H1 (cell line): Measurements from ENCODE around the gene CENPX. TPM values are rescaled to one million over a fixed set of nuclear protein-coding genes. Genes with fewer than 3 reads are reported as not detected.

Experiments
- CTCF ChIA-PET: fragments of 300-600 bp; sonication (Branson Sonifier 250); formaldehyde crosslinking; loops from one replicate; lab custom pipeline; 2021; ENCODE audit not compliant: partially characterized antibody; lab: Charles Lee
- POLR2A ChIA-PET: fragments of 300-600 bp; sonication (Branson Sonifier 250); formaldehyde crosslinking; loops from one replicate; lab custom pipeline; 2021; ENCODE audit warnings: inconsistent platforms; ENCODE audit not compliant: partially characterized antibody; lab: Charles Lee
- DNase-seq, 2 experiments: peaks; one replicate each; pipeline versions ENCODE4 v3.0.0 to v3.0.0-alpha.2; 2010 to 2022; ENCODE audit warnings: low spot score in 2 of 2, low read depth in 1 of 2, mixed read lengths in 1 of 2
- FAIRE-seq: peaks from 2 replicates; lab custom pipeline; 2011; peaks lifted over from hg19 to GRCh38; lab: Jason Lieb, UNC
- H2AFZ ChIP-seq: 2 replicates; pipeline ENCODE4 v1.8.1; 2012; ENCODE audit warnings: low read length, inconsistent platforms
- H2AK5ac ChIP-seq: 2 replicates; pipeline ENCODE4 v1.6.1; 2013; ENCODE audit warnings: low read depth, low read length
- H2BK120ac ChIP-seq: replicated peaks from 2 replicates; pipeline ENCODE3; 2013; ENCODE audit warnings: low read depth, low read length, inconsistent platforms
- H2BK12ac ChIP-seq: 2 replicates; pipeline ENCODE4 v1.6.1; 2013; ENCODE audit warnings: low read depth, low read length
- H2BK15ac ChIP-seq: 2 replicates; pipeline ENCODE4 v1.6.1; 2013; ENCODE audit warnings: low read length
- H2BK20ac ChIP-seq: 2 replicates; pipeline ENCODE4 v1.6.1; 2013; ENCODE audit warnings: low read length
- H2BK5ac ChIP-seq: 2 replicates; pipeline ENCODE4 v1.6.1; 2013; ENCODE audit warnings: low read depth, low read length
- H3K14ac ChIP-seq: 2 replicates; pipeline ENCODE4 v1.6.1; 2013; ENCODE audit warnings: inconsistent platforms; ENCODE audit not compliant: insufficient read length
- H3K18ac ChIP-seq: 2 replicates; pipeline ENCODE4 v1.6.1; 2013; ENCODE audit warnings: low read length; ENCODE audit errors: extremely low read depth
- H3K23ac ChIP-seq: 2 replicates; pipeline ENCODE4 v1.6.1; 2013; ENCODE audit warnings: inconsistent platforms; ENCODE audit not compliant: insufficient read length
- H3K23me2 ChIP-seq: 2 replicates; pipeline ENCODE4 v1.6.1; 2013; ENCODE audit warnings: low read depth, low read length
- H3K27ac ChIP-seq: 2 replicates; pipeline ENCODE4 v1.6.1; 2011; ENCODE audit warnings: low read depth, low read length, inconsistent platforms
- H3K27me3 ChIP-seq, 4 experiments: replicated peaks in 1 of 4; 1 replicate in 1 of 4; 2 replicates in 3 of 4; pipeline versions ENCODE4 v1.6.1 to v1.8.1; 2011 to 2013; ENCODE audit warnings: low read length in 3 of 4, mild to moderate bottlenecking in 3 of 4, inconsistent platforms in 2 of 4, mixed read lengths in 2 of 4, moderate library complexity in 1 of 4; ENCODE audit not compliant: control insufficient read depth in 3 of 4, insufficient read depth in 3 of 4; ENCODE audit errors: extremely low read depth in 1 of 4
- H3K36me3 ChIP-seq, 4 experiments: 2 replicates each; pipeline versions ENCODE4 v1.6.1 to v1.8.1; 2011 to 2013; ENCODE audit warnings: mild to moderate bottlenecking in 4 of 4, low read length in 3 of 4, moderate library complexity in 2 of 4, control low read depth in 1 of 4, inconsistent platforms in 1 of 4; ENCODE audit not compliant: insufficient read depth in 4 of 4, control insufficient read depth in 2 of 4
- H3K4ac ChIP-seq: replicated peaks from 2 replicates; pipeline ENCODE3; 2013; ENCODE audit warnings: low read length, low read depth, mixed read lengths, inconsistent platforms; ENCODE audit not compliant: insufficient read length
- H3K4me1 ChIP-seq, 4 experiments: replicated peaks in 1 of 4; 1 replicate in 1 of 4; 2 replicates in 3 of 4; pipeline versions ENCODE4 v1.6.1 to v1.8.1; 2011 to 2013; ENCODE audit warnings: low read length in 3 of 4, inconsistent platforms in 2 of 4, mixed read lengths in 1 of 4; ENCODE audit not compliant: insufficient read depth in 4 of 4, control insufficient read depth in 3 of 4
- H3K4me2 ChIP-seq, 2 experiments: 2 replicates each; pipeline versions ENCODE4 v1.6.1 to v1.8.1; 2011 to 2013; ENCODE audit warnings: low read depth in 2 of 2, low read length in 2 of 2, control low read depth in 1 of 2, inconsistent platforms in 1 of 2, mild to moderate bottlenecking in 1 of 2; ENCODE audit not compliant: insufficient read depth in 1 of 2
- H3K4me3 ChIP-seq, 4 experiments: fragments of 200-600, 300-600 bp in 1 of 4; sonication (generic), shearing (Covaris generic), sonication (Bioruptor Twin) in 1 of 4; 2 replicates each; pipeline versions ENCODE4 v1.5.1 to v1.8.1; 2011 to 2016; ENCODE audit warnings: low read length in 4 of 4, low read depth in 3 of 4, control low read depth in 2 of 4, inconsistent platforms in 2 of 4, mild to moderate bottlenecking in 2 of 4, mixed read lengths in 1 of 4, moderate library complexity in 1 of 4; ENCODE audit not compliant: insufficient read depth in 2 of 4; ENCODE audit errors: extremely low read depth in 1 of 4
- H3K56ac ChIP-seq: replicated peaks from 2 replicates; pipeline ENCODE3; 2013; ENCODE audit warnings: low read depth, mild to moderate bottlenecking, mixed read lengths, low read length, inconsistent platforms; ENCODE audit not compliant: insufficient read length
- H3K79me1 ChIP-seq: 2 replicates; pipeline ENCODE4 v1.6.1; 2013; ENCODE audit warnings: low read depth, low read length, control low read depth
- H3K79me2 ChIP-seq, 2 experiments: 2 replicates each; pipeline versions ENCODE4 v1.6.1 to v1.8.1; 2012 to 2013; ENCODE audit warnings: low read length in 2 of 2, mild to moderate bottlenecking in 2 of 2, inconsistent platforms in 1 of 2; ENCODE audit not compliant: insufficient read depth in 2 of 2, control insufficient read depth in 1 of 2
- H3K9ac ChIP-seq, 4 experiments: replicated peaks in 1 of 4; 1 replicate in 1 of 4; 2 replicates in 3 of 4; pipeline versions ENCODE4 v1.6.1 to v1.8.1; 2011 to 2013; ENCODE audit warnings: low read depth in 3 of 4, low read length in 3 of 4, control low read depth in 2 of 4, mild to moderate bottlenecking in 2 of 4, moderate library complexity in 2 of 4, inconsistent platforms in 1 of 4; ENCODE audit errors: extremely low read depth in 1 of 4
- H3K9me3 ChIP-seq, 2 experiments: 2 replicates each; pipeline versions ENCODE4 v1.6.1 to v1.8.1; 2012 to 2013; ENCODE audit warnings: mild to moderate bottlenecking in 2 of 2, moderate library complexity in 2 of 2, control low read depth in 1 of 2, inconsistent platforms in 1 of 2, low read depth in 1 of 2, low read length in 1 of 2, mixed read lengths in 1 of 2; ENCODE audit not compliant: insufficient read depth in 2 of 2
- H4K20me1 ChIP-seq, 2 experiments: replicated peaks in 1 of 2; 2 replicates each; pipeline versions ENCODE3 to v1.8.1; 2011 to 2013; ENCODE audit warnings: inconsistent platforms in 2 of 2, low read length in 2 of 2, mild to moderate bottlenecking in 1 of 2; ENCODE audit not compliant: insufficient read depth in 2 of 2, control insufficient read depth in 1 of 2
- H4K5ac ChIP-seq: 2 replicates; pipeline ENCODE4 v1.6.1; 2013; ENCODE audit warnings: low read length, low read depth, mixed read lengths, inconsistent platforms; ENCODE audit not compliant: insufficient read length
- H4K8ac ChIP-seq: 2 replicates; pipeline ENCODE4 v1.8.0; 2013; ENCODE audit warnings: mild to moderate bottlenecking, moderate library complexity, low read length, inconsistent platforms; ENCODE audit not compliant: insufficient read depth; ENCODE audit errors: extremely low read depth
- H4K91ac ChIP-seq: replicated peaks from 2 replicates; pipeline ENCODE3; 2013; ENCODE audit warnings: low read length, mixed read lengths, inconsistent platforms; ENCODE audit not compliant: insufficient read length
- BACH1 ChIP-seq: IDR thresholded peaks from 2 replicates; pipeline ENCODE4 v1.6.1; 2012; ENCODE audit warnings: low read length, improper control_type of control experiment
- CHD2 ChIP-seq: IDR thresholded peaks from 2 replicates; pipeline ENCODE4 v1.6.1; 2012; ENCODE audit warnings: low read length, improper control_type of control experiment
- CTCF ChIP-seq, 3 experiments: IDR thresholded peaks; 1 replicate in 2 of 3; 2 replicates in 1 of 3; pipeline versions ENCODE4 v1.5.1 to v1.6.1; 2011; ENCODE audit warnings: low read length in 3 of 3, mild to moderate bottlenecking in 3 of 3, inconsistent platforms in 2 of 3, low read depth in 1 of 3, moderate library complexity in 1 of 3; ENCODE audit not compliant: insufficient read depth in 1 of 3; ENCODE audit errors: control extremely low read depth in 1 of 3
- KDM1A ChIP-seq: fragments of 200-600, 300-600 bp; sonication (generic); IDR thresholded peaks from 2 replicates; pipeline ENCODE4 v1.7.1; 2016; ENCODE audit warnings: mild to moderate bottlenecking, low read length, borderline replicate concordance
- TAF1 ChIP-seq: IDR thresholded peaks from 2 replicates; pipeline ENCODE4 v1.6.1; 2011; ENCODE audit warnings: mild to moderate bottlenecking, low read depth, low read length
- WGBS, 2 experiments: shearing (Covaris generic) in 1 of 2; methylation state at CpG; one replicate each; pipeline versions ENCODE4 v1.1.6 to v1.1.7; 2013 to 2015; ENCODE audit warnings: low lambda C conversion rate in 2 of 2, mixed read lengths in 2 of 2, inconsistent platforms in 1 of 2, low coverage in 1 of 2, missing lambda C conversion rate in 1 of 2; ENCODE audit not compliant: insufficient replicate concordance in 2 of 2, insufficient coverage in 1 of 2, insufficient read length in 1 of 2; ENCODE audit errors: extremely low coverage in 1 of 2, missing lambda C conversion rate in 1 of 2; 5-methylcytosine and 5-hydroxymethylcytosine counted together
- polyA plus RNA-seq, 7 experiments: library from polyadenylated mRNA; depleted of rRNA in 3 of 7; stranded (reverse) in 5 of 7; unstranded in 2 of 7; fragments of >200 nt in 5 of 7; fragments of 200-250 nt in 2 of 7; gene quantifications; 1 replicate in 5 of 7; 2 replicates in 1 of 7; 4 replicates in 1 of 7; pipeline versions ENCODE4 v1.2.1 to v1.2.3, GENCODE V29; 2011 to 2013; ENCODE audit warnings: missing spikeins in 2 of 7, mixed read lengths in 2 of 7
- total RNA-seq: library from RNA; stranded (reverse); fragmentation: NEBNext Ultra II Directional; extraction: Animal tissue kit (Norgen Biotek cat#: 25700); gene quantifications from 2 replicates; pipeline ENCODE4 v1.2.1, GENCODE V29; 2021
- TF ChIP-seq, protein P1 (sequence below): IDR thresholded peaks from 2 replicates; pipeline ENCODE4 v1.6.1; 2011; ENCODE audit warnings: low read length, improper control_type of control experiment

The CENPX gene
- total and polyA plus RNA-seq, 2 of the 8 experiments (the other 6 are each of a cell fraction or from before 2014, with no cell fraction given), result 116 to 122 TPM

DNA sequence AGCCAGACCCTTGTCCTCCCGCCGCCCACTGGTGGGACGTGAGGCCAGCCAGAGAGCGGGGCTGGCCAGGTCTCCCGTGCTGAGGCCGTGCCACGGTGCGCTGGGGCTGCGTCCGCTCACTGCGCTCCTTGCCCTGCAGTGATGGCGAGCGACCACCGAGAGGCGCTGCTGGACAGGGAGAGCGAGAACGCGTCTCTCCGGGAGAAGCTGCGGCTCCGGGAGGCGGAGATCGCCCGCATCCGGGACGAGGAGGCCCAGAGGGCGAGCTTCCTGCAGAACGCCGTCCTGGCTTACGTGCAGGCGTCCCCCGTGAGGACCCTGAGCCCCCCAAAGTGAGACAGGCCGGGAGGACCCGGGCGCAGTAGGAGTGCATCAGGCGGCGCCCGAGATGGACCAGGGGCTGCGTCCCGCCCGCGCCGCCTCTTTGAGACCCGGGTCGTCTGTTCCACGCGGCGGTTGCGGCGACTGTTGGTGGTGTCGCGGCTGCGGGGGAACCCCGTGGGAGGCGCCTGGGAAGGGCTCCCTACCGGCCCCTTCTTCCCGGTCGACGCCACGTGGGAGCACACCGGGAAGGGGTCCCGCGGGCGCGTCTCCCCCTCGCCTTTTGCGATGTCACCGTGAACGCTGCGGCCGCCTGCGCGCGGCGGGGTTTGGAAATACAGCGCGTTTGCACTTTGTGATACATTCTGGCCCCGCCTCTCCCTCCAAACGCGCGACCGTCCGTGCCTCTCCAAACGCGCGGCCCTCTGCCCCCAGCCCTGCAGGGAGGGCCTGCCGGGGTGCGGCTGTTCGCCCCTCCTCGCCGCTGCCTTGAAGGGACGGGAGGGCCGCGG, 8.0 kb upstream of the CENPX start:
- Histone ChIP-seq H2BK20ac (no peak overlapping the region), H3K36me3 (no peaks in the 10 kb centered on the region; a peak in 2 of 8 replicates), H3K9ac (no peak overlapping the region; a peak in 1 of 7 replicates), H4K5ac (no peak overlapping the region), H3K18ac (no peak overlapping the region; the same call in 1 of the 2 replicates), H3K79me1 (0 out of 2 replicates have a peak, but pooled peaks cover 3% of the 10 kb centered on the region), H3K14ac (no peak overlapping the region), H3K4ac (peak overlapping the region; percentile 14), H2BK5ac (no peak overlapping the region), H3K27ac (no peak overlapping the region), H3K27me3 (no peaks in the 10 kb centered on the region), H3K79me2 (peaks cover 0 to 2% of the 10 kb centered on the region in 2 experiments; a peak in 1 of 4 replicates), H4K8ac (peak overlapping the region; percentile 72), H2AFZ (no peak overlapping the region; the same call in 1 of the 2 replicates), H3K56ac (peak overlapping the region; percentile 59), H2BK120ac (no peak overlapping the region), H4K91ac (no peak overlapping the region), H2AK5ac (no peak overlapping the region), H3K23ac (no peak overlapping the region), H2BK12ac (no peak overlapping the region), H3K4me1 (peaks cover 0 to 13% (median 2%) of the 10 kb centered on the region in 4 experiments; a peak in 5 of 7 replicates), H3K23me2 (peaks cover 7% of the 10 kb centered on the region; the same call in 1 of the 2 replicates), H3K9me3 (no peaks in the 10 kb centered on the region), H3K4me2 (peak overlapping the region; percentile 80 to 86), H4K20me1 (peaks cover 0 to 17% of the 10 kb centered on the region in 2 experiments), H2BK15ac (no peak overlapping the region), H3K4me3 (peak overlapping the region; percentile 54 to 80 (median 56))
- ChIA-PET CTCF (interaction anchor here (0.5 to 3.1 kb wide), 63 partner anchors 8 to 645 kb away, joined by 3 to 40 read pairs (median 4); partner anchors contain the start of genes CENPX, DCXR, DUS1L and LRRC45), POLR2A (interaction anchor here (0.6 to 4.9 kb wide), 26 partner anchors 8 to 164 kb away, joined by 3 to 38 read pairs (median 5); partner anchors contain the start of genes CENPX, FASN, GPS1 and LRRC45)
- 4% methylated on average over 80 of the region's 94 CpGs; no CpG with 5 or more reads in 1 of the 2 experiments for WGBS, 2 experiments
- FAIRE-seq (no peak), DNase-seq (peak; percentile 70 to 97)
- TF ChIP-seq KDM1A, result no peak
- TF ChIP-seq CHD2, result peak; percentile 57; the same call in 1 of the 2 replicates
- TF ChIP-seq, protein P1, sequence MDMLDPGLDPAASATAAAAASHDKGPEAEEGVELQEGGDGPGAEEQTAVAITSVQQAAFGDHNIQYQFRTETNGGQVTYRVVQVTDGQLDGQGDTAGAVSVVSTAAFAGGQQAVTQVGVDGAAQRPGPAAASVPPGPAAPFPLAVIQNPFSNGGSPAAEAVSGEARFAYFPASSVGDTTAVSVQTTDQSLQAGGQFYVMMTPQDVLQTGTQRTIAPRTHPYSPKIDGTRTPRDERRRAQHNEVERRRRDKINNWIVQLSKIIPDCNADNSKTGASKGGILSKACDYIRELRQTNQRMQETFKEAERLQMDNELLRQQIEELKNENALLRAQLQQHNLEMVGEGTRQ, result peak; percentile 24; the same call in 1 of the 2 replicates
- peak; percentile 71; the same call in 1 of the 2 replicates for TF ChIP-seq BACH1
- TF ChIP-seq CTCF (IDR thresholded peaks at IDR 0.05; ENCODE audit: control extremely low read depth in 1 of 3, insufficient read depth in 1 of 3, low read depth in 1 of 3, low read length in 3 of 3), result peak; percentile 96 to 98 (median 97)
- TF ChIP-seq TAF1, result no peak
